DMS 273 treated with DMSO at 0.1 percent for 48 hours (cell line): ENCODE measurements around the gene OXT.

Source experiments
- DNase-seq: peaks from one replicate; lab custom pipeline; 2025; lab: John Stamatoyannopoulos, UW

The OXT gene

GRCh38 chr20:3115190-3116107 is 44.0 kb downstream of the OXT start:
- DNase-seq = no peak

GRCh38 chr20:3116341-3116740 is 44.9 kb downstream of the OXT start:
- no peak for DNase-seq

- DNase-seq = peak; percentile 8
Measured at GRCh38 chr20:3117839-3118379, 46.5 kb downstream of the OXT start.

- DNase-seq = no peak
Measured at GRCh38 chr20:3119044-3119443, 47.6 kb downstream of the OXT start.

GRCh38 chr20:3121271-3121911 is 50.0 kb downstream of the OXT start:
- no peak for DNase-seq
